Measurements from ENCODE around the gene TRIM28. TPM values are rescaled to one million over a fixed set of nuclear protein-coding genes. Genes with fewer than 3 reads are reported as not detected.

Gene TRIM28
- total and polyA plus RNA-seq, 2 donors (not counting 1 experiment from before 2014, with no cell fraction given), result 160 to 325 TPM

DNA sequence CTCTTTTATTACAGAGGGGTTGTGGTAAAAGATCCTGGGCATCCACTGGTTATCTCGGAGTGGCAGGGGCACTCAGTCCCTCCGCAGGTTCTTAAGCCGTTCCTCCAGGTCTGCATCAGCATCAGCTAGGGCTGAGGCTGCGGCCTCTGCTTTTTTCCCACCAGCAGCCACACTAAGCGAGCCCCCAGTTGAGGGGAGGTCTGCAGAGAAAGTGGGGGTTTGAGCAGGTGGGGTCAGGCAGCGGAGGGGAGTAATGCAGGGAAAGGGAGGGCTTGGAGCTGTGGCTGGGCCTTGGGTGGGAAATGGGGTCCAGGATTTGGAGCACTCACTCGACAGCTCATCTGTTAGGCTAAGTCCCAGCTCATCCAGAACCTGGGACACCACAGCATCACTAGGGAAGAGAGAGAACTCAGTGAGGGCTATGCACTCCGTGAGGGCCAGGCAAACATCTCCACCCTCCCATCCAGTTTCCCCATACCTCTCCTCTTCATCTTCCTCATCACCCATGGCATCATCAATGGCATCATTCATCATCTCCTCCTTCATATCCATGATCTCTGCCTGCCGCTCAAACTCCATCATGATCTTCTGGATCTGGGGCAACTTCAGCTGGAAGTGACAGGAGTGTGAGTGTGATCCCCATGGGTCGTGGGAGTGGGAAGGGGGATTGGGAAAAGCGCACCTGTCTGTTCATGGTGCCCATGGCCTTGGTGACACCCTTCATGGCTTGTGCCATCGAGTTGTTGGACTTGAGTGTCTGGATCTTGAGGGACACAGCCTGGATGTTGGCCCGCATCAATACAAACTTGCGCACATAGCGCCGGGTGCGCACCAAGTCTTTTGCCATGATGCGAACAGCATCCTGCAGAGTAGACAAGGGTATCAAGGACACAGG lies 8.0 kb downstream of the TRIM28 start:
- Histone ChIP-seq H2AFZ (ENCODE audit: low read length) (no peak overlapping the region), H3K27ac (ENCODE audit: insufficient read depth, low read length) (no peak overlapping the region), H3K36me3 (ENCODE audit: control insufficient read depth, insufficient read depth, low read length) (peaks cover 62% of the 10 kb centered on the region), H3K27me3 (ENCODE audit: control insufficient read depth, insufficient read depth, low read length) (no peaks in the 10 kb centered on the region), H4K20me1 (ENCODE audit: control insufficient read depth, extremely low read depth, insufficient read depth, low read length) (no peaks in the 10 kb centered on the region), H3K4me2 (ENCODE audit: extremely low read depth, insufficient read depth, low read length) (no peak overlapping the region), H3K79me2 (ENCODE audit: control insufficient read depth, insufficient read depth, low read length) (peaks cover 50% of the 10 kb centered on the region), H3K4me3 (replicated peaks in 1 of 4; ENCODE audit: control extremely low read depth in 1 of 4, insufficient read depth in 1 of 4, low read depth in 3 of 4, low read length in 4 of 4) (no peak overlapping the region), H3K9ac (ENCODE audit: insufficient read depth, low read length) (no peak overlapping the region), H3K4me1 (ENCODE audit: control insufficient read depth, extremely low read depth, insufficient read depth, low read length) (peaks cover 14% of the 10 kb centered on the region), H3K9me3 (ENCODE audit: control insufficient read depth, insufficient read depth, low read depth, low read length) (no peaks in the 10 kb centered on the region)
- TF ChIP-seq, protein P1, sequence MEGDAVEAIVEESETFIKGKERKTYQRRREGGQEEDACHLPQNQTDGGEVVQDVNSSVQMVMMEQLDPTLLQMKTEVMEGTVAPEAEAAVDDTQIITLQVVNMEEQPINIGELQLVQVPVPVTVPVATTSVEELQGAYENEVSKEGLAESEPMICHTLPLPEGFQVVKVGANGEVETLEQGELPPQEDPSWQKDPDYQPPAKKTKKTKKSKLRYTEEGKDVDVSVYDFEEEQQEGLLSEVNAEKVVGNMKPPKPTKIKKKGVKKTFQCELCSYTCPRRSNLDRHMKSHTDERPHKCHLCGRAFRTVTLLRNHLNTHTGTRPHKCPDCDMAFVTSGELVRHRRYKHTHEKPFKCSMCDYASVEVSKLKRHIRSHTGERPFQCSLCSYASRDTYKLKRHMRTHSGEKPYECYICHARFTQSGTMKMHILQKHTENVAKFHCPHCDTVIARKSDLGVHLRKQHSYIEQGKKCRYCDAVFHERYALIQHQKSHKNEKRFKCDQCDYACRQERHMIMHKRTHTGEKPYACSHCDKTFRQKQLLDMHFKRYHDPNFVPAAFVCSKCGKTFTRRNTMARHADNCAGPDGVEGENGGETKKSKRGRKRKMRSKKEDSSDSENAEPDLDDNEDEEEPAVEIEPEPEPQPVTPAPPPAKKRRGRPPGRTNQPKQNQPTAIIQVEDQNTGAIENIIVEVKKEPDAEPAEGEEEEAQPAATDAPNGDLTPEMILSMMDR (conservative IDR thresholded peaks at IDR 0.05 in 1 of 2, IDR thresholded peaks at IDR 0.05 in 1 of 2; ENCODE audit: low read depth in 1 of 2, low read length in 2 of 2), result no peak
- no peak for TF ChIP-seq EZH2 (IDR thresholded peaks at IDR 0.05; ENCODE audit: low read length, missing control alignments)
- no peak for DNase-seq (ENCODE audit: low read depth in 2 of 2)

DNA sequence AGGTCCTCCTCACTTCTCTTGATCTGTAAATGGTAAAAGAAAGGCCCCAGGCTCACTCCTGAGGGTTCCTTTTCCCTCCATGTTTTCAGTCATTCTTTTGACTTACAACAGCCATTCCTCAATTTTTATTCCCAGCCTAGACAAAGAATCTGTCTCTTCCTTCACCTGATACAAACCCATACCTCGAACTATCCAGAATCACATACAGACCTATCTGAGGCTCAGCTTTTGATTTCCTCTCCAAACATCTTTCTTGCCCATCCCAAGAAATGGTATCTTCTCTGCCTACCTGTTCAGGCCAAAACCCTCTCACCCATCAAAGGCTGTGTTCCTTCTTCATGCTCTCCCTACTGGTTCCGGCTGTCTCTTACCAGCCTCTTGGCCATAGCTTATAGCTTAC lies 8.8 kb downstream of the TRIM28 start:
- Histone ChIP-seq H3K4me3 (replicated peaks in 1 of 4; ENCODE audit: control extremely low read depth in 1 of 4, insufficient read depth in 1 of 4, low read depth in 3 of 4, low read length in 4 of 4) (no peak overlapping the region), H2AFZ (ENCODE audit: low read length) (no peak overlapping the region), H3K4me1 (ENCODE audit: control insufficient read depth, extremely low read depth, insufficient read depth, low read length) (peaks cover 16% of the 10 kb centered on the region), H4K20me1 (ENCODE audit: control insufficient read depth, extremely low read depth, insufficient read depth, low read length) (no peaks in the 10 kb centered on the region), H3K4me2 (ENCODE audit: extremely low read depth, insufficient read depth, low read length) (no peak overlapping the region), H3K79me2 (ENCODE audit: control insufficient read depth, insufficient read depth, low read length) (peaks cover 50% of the 10 kb centered on the region), H3K9me3 (ENCODE audit: control insufficient read depth, insufficient read depth, low read depth, low read length) (no peaks in the 10 kb centered on the region), H3K9ac (ENCODE audit: insufficient read depth, low read length) (no peak overlapping the region), H3K27ac (ENCODE audit: insufficient read depth, low read length) (no peak overlapping the region), H3K36me3 (ENCODE audit: control insufficient read depth, insufficient read depth, low read length) (peaks cover 55% of the 10 kb centered on the region), H3K27me3 (ENCODE audit: control insufficient read depth, insufficient read depth, low read length) (no peaks in the 10 kb centered on the region)
- TF ChIP-seq, protein P1 (conservative IDR thresholded peaks at IDR 0.05 in 1 of 2, IDR thresholded peaks at IDR 0.05 in 1 of 2; ENCODE audit: low read depth in 1 of 2, low read length in 2 of 2), result no peak
- TF ChIP-seq EZH2 (IDR thresholded peaks at IDR 0.05; ENCODE audit: low read length, missing control alignments), result no peak
- DNase-seq (ENCODE audit: low read depth in 2 of 2), result no peak

DNA sequence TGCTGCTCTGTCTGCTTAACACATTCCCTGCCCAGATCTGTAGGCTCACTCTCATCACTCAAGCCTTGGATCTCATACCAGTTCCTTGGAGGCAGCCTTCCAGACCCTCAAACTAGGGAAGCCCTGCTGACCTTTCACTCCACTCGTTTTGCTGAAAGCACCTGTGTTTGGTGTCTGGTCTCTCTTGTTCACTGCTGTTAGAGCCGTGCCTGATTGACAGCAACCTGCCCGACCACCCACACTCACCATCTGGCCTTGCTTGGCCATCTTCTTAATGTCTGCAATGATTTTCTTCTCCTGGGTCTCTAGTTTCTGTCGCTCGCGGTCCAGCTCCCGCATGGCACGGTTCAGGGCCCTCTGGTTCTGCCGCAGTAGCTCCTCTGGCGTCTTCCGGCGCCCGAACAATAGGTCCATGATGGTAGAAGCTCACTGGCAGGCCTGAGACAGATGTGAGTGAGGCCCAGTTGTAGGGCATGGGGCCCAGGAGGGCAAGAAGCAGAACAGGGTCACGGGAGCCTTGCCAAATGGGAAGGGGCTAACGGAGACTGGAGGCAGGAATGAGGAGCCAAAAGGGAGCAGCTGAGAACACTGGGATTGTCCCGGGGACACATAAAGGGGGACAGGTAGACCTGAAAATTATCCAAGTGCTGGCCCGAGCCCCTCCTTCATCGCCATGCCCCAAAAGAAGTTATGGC lies 10.1 kb downstream of the TRIM28 start:
- peak overlapping the region; percentile 83 to 95 (median 94) for H3K4me3 ChIP-seq (replicated peaks in 1 of 4; ENCODE audit: control extremely low read depth in 1 of 4, insufficient read depth in 1 of 4, low read depth in 3 of 4, low read length in 4 of 4)
- H3K4me1 ChIP-seq (ENCODE audit: control insufficient read depth, extremely low read depth, insufficient read depth, low read length), result peaks cover 16% of the 10 kb centered on the region
- H3K27me3 ChIP-seq (ENCODE audit: control insufficient read depth, insufficient read depth, low read length), result no peaks in the 10 kb centered on the region
- H3K9me3 ChIP-seq (ENCODE audit: control insufficient read depth, insufficient read depth, low read depth, low read length), result no peaks in the 10 kb centered on the region
- TF ChIP-seq, protein P1 (conservative IDR thresholded peaks at IDR 0.05 in 1 of 2, IDR thresholded peaks at IDR 0.05 in 1 of 2; ENCODE audit: low read depth in 1 of 2, low read length in 2 of 2), result no peak
- TF ChIP-seq EZH2 (IDR thresholded peaks at IDR 0.05; ENCODE audit: low read length, missing control alignments), result no peak
- no peak for DNase-seq (ENCODE audit: low read depth in 2 of 2)
- peak overlapping the region; percentile 100 for H3K4me2 ChIP-seq (ENCODE audit: extremely low read depth, insufficient read depth, low read length)
- H3K27ac ChIP-seq (ENCODE audit: insufficient read depth, low read length), result peak overlapping the region; percentile 96
- H3K36me3 ChIP-seq (ENCODE audit: control insufficient read depth, insufficient read depth, low read length), result peaks cover 45% of the 10 kb centered on the region
- H3K79me2 ChIP-seq (ENCODE audit: control insufficient read depth, insufficient read depth, low read length), result peaks cover 44% of the 10 kb centered on the region
- no peak overlapping the region for H2AFZ ChIP-seq (ENCODE audit: low read length)
- H4K20me1 ChIP-seq (ENCODE audit: control insufficient read depth, extremely low read depth, insufficient read depth, low read length), result no peaks in the 10 kb centered on the region
- peak overlapping the region; percentile 87 for H3K9ac ChIP-seq (ENCODE audit: insufficient read depth, low read length)
